ENCODE results near the gene MTG1.

DNA sequence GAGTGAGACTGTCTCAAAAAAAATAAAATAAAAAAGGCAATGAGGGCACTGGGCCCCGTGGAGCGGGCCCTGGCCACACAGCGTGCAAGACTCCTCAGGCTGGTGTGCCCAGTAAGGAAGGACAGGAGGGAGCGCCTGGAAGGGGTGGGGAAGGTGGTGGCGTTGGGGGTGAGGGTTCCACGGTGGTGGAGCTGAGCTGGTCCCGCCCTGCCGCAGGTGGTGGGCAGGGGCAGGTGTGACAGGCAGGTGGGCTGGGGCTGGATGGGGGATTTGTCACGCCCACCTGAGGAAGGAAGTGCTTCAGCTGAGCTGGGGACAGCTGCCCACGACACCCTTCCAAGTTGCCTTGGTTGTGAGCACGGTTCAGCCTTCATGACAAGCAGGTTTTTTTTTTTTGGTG lies 47.5 kb upstream of the MTG1 start:
- TF ChIP-seq, protein P1, sequence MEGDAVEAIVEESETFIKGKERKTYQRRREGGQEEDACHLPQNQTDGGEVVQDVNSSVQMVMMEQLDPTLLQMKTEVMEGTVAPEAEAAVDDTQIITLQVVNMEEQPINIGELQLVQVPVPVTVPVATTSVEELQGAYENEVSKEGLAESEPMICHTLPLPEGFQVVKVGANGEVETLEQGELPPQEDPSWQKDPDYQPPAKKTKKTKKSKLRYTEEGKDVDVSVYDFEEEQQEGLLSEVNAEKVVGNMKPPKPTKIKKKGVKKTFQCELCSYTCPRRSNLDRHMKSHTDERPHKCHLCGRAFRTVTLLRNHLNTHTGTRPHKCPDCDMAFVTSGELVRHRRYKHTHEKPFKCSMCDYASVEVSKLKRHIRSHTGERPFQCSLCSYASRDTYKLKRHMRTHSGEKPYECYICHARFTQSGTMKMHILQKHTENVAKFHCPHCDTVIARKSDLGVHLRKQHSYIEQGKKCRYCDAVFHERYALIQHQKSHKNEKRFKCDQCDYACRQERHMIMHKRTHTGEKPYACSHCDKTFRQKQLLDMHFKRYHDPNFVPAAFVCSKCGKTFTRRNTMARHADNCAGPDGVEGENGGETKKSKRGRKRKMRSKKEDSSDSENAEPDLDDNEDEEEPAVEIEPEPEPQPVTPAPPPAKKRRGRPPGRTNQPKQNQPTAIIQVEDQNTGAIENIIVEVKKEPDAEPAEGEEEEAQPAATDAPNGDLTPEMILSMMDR (IDR thresholded peaks at IDR 0.05; ENCODE audit: low read depth, low read length): no peak
- no peak for TF ChIP-seq POLR2A (IDR thresholded peaks at IDR 0.05; ENCODE audit: extremely low read depth, insufficient read length)
- no peak for TF ChIP-seq MYC (IDR thresholded peaks at IDR 0.05; ENCODE audit: low read depth, low read length)
- TF ChIP-seq, protein P2, sequence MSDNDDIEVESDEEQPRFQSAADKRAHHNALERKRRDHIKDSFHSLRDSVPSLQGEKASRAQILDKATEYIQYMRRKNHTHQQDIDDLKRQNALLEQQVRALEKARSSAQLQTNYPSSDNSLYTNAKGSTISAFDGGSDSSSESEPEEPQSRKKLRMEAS (IDR thresholded peaks at IDR 0.05; ENCODE audit: low read depth, low read length): no peak

Measured in NB4 (cell line).